HG03354 (cell line): ENCODE data around the gene ETHE1.

Source experiments
- ATAC-seq: cut with Tn5 transposase; IDR thresholded peaks from one replicate; pipeline ENCODE4 v1.9.1; 2021; ENCODE audit warnings: mild to moderate bottlenecking; ENCODE audit not compliant: unreplicated experiment, poor library complexity, severe bottlenecking

ETHE1 gene

GRCh38 chr19:43470288-43470687 lies 56.7 kb downstream of the ETHE1 start:
- ATAC-seq = no peak

GRCh38 chr19:43469160-43469480 lies 57.9 kb downstream of the ETHE1 start:
- ATAC-seq = no peak

GRCh38 chr19:43468354-43469159 lies 58.4 kb downstream of the ETHE1 start:
- no peak for ATAC-seq

- no peak for ATAC-seq
These were observed 59.3 kb downstream of the ETHE1 start for GRCh38 chr19:43467730-43468129.

DNA sequence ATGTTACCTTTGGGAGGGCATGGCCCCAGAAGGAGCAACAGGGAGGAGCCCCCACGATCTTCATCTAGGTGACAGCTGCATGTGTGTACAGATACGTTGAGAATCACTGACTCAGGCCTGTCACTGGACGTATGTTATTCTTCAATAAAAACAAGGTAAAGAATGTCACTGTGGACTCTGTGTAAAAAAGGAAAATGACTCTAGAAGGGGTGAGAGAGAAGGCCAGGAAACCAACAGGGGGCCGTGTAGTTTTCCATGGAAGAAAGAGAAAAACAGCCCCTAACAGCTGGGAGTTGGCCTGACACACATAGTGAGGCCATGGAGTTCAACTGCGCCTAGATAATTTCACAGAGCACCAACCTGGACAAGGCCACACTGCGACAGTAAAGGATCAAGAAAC lies 59.7 kb downstream of the ETHE1 start:
- ATAC-seq = no peak

- ATAC-seq = no peak
These were observed 60.2 kb downstream of the ETHE1 start for GRCh38 chr19:43466793-43467192.

GRCh38 chr19:43465468-43466120 lies 61.4 kb downstream of the ETHE1 start, which contains the start of gene LYPD3:
Gene LYPD3 (minus strand): TSS chr19:43465608. CDS start chr19:43465571, 37 bp downstream.
- ATAC-seq = no peak

DNA sequence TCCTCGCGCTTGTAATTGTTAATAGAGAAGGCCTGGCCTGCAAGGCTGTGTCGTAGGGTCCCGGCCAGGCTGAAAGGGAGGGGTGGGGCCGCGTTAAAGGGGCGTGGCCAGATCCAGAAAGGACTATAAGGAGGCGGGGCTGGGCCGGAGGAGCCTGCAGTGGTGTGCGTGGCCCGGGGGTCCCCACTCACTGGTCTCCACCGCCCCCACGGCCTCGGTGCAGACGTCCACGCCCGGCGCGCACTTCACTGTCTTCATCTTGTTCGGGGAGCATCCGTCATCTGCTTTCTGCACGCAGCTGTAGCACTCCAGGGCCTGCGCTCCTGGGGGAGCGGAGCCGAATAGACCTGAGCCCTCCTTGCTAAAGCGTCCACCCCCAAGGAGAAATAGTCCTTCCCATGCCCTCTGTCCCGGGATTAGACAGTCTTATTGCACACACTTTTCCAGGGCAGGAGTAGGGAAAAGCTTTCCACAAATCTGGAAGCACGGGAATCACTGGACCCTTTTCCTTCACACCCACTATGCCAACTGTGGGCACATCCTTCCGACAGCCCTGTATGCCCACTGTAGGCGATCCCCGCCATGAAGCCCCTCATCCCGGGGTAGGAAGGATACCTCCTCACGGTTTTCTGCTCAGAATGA lies 62.7 kb downstream of the ETHE1 start:
- ATAC-seq = peak; percentile 38

GRCh38 chr19:43463381-43464133 lies 63.4 kb downstream of the ETHE1 start:
- ATAC-seq = peak; percentile 85

GRCh38 chr19:43462785-43463380 lies 64.1 kb downstream of the ETHE1 start:
- ATAC-seq = no peak

DNA sequence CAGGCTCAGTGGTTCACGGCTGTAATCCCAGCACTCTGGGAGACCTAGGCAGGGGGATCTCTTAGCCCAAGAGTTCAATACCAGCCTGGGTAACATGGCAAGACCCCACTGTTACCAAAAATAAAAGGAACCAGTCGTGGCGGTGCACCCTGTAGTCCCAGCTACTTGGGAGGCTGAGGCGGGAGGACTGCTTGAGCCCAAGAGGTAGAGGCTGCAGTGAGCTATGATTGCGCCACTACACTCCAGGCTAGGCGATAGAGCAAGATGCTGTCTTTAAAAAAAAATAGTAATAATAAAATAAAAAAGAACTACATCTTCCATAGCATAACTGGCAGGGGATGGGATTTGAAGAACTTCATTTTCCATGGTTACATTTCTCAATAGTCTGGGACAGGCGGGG lies 64.6 kb downstream of the ETHE1 start:
- ATAC-seq = no peak

GRCh38 chr19:43461303-43461702 lies 65.7 kb downstream of the ETHE1 start:
- ATAC-seq = no peak

DNA sequence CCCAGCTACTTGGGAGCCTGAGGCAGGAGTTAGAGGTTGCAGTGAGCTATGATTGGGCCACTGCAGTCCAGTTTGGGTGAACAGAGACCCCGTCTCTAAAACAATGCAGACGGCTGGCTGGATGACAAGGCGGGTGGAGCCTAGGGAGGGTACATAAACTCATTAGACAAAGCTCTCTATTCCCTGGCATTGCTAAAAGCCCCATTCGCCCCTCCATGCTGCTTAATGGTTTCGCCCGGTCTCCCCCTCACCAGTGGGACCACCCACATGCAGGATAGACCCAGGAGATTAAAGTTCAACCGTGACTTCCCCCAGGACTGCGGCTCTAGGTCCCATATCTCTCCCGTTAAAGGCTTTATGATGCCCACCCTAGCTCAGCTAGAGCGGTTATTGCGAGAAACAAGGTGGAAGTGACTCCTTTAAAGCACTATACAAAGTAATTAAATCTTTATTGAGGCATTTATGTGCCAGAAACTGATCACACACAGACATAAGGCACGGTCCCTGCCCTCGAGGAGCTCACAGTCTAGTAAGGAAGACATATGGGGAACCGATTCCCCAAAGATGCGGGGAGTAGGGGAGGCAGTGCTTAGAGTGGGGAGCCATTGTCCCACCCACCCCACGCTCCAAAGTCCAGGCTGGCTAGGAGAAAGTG lies 66.5 kb downstream of the ETHE1 start:
- no peak for ATAC-seq

DNA sequence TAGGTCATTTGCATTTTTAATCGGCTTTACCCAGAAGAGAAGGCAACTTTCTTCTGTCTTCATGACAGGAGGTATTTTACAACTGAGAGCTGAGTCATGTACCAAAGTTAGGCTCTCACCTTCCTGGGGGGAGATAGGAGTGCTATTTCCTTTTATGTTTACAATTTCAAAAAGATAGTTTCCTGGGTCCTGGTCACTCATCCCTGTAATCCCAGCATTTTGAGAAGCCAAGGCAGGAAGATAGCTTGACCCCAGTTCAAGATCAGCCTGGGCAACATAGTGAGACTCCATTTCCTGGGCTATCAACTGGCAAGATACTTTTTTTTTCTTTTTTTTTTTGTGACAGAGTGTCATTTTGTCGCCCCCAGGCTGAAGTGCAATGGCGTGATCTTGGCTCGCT lies 69.2 kb downstream of the ETHE1 start:
- no peak for ATAC-seq
